GM08714 (cell line): ENCODE data around the gene ZNF862.

Experiments
- H3K4me3 ChIP-seq: fragments of 200-500 bp; sonication (Bioruptor generic); 2 replicates; pipeline ENCODE4 v1.5.1; 2014; ENCODE audit warnings: mild to moderate bottlenecking, low read length, inconsistent platforms
- ZNF274 ChIP-seq: IDR thresholded peaks from 2 replicates; pipeline ENCODE4 v1.6.1; 2012; ENCODE audit warnings: mild to moderate bottlenecking, low read depth, low read length

ZNF862 gene

DNA sequence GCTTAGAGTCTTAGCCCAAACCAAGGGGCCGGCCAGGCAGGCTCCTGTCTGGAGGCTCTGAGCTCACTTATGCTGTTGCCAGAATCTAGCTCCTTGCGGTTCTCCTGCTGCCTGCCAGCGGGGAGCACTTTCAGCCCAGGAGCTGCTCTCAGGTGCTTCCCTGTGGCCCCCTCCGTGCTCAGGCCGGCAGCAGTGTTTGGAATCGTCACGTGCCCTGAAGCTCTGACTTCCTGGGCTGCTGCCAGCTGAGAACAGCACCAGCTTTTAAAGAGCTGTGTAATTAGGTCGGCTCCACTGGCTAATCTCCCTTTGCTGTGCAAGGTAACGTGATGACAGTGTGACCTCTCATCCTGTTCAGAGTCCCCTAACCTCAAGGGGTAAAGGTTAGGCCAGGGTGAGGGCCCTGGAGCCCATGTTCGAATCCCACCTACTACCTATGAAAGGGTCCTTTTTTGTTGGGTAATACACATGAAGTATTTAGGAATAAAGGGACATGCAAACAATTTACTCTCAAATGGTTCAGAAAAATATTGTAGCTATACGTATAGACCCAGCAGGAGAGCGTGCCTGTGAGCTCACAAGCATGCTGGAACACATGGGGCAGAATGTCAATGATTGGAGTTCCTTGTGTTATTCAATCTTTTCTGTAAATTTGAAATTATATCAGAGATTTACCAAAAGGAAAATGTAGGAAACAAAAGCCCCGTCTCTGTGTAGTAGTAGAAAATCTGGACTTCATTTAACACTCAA, 16.6 kb downstream of the ZNF862 start:
- no peak overlapping the region for H3K4me3 ChIP-seq
- TF ChIP-seq ZNF274: no peak

DNA sequence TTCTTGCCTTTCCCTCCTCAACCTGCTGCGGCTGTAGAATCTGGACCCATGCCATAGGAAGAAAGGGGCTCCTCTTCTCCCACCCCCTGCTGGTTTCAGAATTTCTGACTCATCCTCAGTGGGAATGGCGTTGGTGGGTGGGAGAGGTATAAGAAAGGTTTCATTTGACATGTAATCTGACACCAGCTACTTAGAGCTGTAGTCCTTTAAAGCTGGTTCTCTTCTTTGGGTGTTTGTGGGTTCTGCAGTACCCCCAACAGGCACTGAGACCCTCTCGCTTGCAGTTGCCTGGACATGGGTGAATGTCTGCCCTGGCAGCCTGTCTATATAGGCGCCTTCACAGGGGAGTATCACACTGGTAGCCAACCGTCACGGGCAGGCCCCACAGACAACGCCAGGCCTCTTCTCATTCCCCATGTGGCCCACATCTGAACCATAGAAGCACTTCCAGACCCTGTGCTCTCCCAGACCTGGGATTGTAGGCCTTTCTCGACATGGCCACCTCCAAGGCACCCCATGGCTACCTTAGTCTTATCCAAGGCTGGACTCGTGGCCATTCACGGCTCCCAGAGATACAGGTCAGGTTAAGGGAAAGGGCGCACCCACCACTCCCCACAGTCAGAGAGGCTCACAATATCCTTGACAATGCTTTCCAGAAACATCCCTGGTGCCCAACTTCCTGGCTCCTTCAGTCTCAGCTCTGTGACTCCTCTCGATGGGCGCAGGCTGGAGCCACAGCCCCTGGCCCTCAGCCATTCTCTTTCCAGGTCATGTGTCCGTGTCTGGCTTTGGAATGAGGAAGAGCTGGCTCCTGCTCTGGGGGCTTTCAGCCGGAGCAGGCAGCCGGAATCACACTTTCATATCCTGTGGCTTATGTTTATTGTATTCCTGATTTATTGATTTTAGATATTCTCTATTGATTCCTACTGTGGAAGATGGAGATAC, 17.5 kb downstream of the ZNF862 start:
- no peak for TF ChIP-seq ZNF274
- no peak overlapping the region for H3K4me3 ChIP-seq

DNA sequence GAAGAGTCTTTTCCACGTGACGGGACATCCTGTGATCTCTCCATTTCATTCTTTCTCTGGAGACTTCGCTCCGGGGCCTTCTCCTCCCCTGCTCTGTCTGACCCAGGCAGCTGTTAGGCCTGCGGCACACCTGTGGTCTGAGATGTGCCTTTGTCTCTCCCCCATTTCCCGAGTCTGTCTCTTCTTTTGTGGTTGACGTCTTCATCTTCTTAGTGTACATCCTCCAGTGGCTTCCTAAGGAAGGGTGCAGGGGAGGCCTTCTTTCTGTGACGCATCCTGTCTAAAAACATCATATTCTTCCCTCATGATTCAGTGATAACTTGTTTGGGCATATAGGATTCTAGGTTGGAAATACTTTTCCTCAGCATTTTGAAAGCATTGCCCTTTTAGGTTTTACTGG, 18.4 kb downstream of the ZNF862 start:
- TF ChIP-seq ZNF274: no peak

DNA sequence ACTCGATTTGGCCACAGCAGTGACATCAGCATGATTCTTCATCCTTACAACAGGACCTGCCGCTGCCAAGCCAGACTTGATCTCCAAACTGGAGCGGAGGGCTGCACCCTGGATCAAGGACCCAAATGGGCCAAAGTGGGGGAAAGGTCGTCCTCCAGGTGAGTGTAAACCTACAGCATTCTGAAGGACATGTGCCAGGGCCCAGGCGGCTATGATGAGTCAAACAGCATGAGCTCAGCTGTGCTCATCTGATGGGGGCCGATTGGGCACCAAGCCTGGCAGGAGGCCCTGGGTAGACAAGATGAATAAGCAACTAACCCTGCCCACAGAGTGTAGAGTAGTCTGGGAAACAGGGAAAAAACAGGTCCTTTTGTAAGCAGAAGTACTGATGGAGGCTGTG, 21.2 kb downstream of the ZNF862 start:
- no peak for TF ChIP-seq ZNF274
- no peak overlapping the region for H3K4me3 ChIP-seq

More for the DNA sequence above, 18.4 kb downstream of the ZNF862 start:
- no peak overlapping the region for H3K4me3 ChIP-seq

DNA sequence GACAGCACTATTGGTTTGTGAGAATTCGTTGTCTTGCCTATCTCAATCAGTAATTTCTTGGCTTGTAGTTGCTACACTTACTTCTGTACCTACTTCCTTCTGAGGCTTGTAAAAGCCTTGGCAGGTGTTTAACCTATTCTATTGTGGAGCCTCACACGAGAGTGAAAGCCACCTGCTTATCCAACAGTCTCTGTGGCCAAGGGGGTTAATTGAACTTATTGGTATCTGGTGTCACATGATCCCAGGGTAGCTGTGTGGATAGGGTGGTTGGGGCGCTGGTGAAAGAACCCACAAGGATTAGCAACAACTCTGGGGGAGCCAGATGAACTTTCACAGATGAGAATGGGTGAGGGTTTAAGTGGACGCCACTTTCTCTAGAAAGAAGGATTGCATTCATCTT, 21.7 kb downstream of the ZNF862 start:
- no peak for TF ChIP-seq ZNF274

DNA sequence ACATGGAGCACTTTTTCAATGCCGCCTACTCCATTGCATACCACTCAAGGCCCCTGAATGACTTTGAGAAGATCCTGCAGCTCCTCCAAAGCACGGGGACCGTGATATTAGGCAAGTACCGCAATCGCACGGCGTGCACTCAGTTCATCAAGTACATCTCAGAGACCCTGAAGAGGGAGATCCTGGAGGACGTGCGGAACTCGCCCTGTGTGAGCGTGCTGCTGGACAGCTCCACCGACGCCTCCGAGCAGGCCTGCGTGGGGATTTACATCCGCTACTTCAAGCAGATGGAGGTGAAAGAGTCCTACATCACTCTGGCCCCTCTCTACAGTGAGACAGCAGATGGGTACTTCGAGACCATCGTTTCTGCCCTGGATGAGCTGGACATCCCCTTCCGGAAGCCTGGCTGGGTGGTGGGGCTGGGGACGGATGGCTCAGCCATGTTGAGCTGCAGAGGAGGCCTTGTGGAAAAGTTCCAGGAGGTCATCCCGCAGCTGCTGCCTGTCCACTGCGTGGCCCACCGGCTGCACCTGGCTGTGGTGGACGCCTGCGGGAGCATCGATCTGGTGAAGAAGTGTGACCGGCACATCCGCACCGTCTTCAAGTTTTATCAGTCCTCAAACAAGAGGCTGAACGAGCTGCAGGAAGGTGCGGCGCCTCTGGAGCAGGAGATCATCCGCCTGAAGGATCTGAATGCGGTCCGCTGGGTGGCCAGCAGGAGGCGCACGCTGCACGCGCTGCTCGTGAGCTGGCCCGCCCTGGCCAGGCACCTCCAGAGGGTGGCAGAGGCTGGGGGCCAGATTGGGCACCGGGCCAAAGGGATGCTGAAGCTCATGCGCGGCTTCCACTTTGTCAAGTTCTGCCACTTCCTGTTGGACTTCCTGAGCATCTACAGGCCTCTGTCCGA, 22.9 kb downstream of the ZNF862 start:
- no peak for TF ChIP-seq ZNF274
- no peak overlapping the region for H3K4me3 ChIP-seq

More for the DNA sequence above, 21.7 kb downstream of the ZNF862 start:
- no peak overlapping the region for H3K4me3 ChIP-seq

DNA sequence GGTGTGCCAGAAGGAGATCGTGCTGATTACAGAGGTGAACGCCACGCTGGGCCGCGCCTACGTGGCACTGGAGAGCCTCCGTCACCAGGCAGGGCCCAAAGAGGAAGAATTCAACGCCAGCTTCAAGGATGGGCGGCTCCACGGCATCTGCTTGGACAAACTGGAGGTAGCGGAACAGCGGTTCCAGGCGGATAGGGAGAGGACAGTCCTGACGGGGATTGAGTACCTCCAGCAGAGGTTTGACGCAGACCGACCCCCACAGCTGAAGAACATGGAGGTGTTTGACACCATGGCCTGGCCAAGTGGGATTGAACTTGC, 23.5 kb downstream of the ZNF862 start:
- TF ChIP-seq ZNF274: no peak
- no peak overlapping the region for H3K4me3 ChIP-seq

DNA sequence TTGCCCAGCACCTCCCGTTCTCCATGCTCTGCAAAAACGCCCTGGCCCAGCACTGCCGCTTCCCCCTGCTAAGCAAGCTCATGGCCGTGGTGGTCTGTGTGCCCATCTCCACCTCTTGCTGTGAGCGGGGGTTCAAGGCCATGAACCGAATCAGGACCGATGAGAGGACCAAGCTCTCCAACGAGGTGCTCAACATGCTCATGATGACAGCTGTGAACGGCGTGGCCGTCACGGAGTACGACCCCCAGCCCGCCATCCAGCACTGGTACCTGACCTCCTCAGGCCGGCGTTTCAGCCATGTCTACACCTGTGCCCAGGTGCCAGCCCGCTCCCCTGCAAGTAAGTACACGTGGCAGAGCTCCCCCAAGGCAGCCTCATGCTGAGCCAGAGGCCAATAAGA, 24.0 kb downstream of the ZNF862 start:
- no peak for TF ChIP-seq ZNF274
- no peak overlapping the region for H3K4me3 ChIP-seq

DNA sequence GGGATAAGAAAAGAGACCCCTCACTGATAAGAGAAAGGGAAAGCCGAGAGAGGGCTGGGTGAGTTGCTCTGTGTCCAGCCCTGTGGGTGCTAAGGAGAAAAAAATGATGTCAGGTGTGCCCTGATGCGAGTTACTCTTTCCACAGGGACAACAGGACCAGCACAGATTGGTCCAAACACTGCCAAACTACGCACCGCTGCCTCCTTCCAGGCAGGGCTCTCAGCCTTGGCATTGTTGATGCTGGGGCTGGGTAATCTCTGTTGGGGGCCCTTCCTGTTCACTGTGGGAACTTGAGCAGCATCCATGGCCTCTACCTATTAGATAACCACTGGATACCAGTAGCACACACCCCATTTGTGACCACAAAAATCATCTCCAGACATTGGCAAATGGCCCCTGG, 25.3 kb downstream of the ZNF862 start:
- TF ChIP-seq ZNF274: no peak

DNA sequence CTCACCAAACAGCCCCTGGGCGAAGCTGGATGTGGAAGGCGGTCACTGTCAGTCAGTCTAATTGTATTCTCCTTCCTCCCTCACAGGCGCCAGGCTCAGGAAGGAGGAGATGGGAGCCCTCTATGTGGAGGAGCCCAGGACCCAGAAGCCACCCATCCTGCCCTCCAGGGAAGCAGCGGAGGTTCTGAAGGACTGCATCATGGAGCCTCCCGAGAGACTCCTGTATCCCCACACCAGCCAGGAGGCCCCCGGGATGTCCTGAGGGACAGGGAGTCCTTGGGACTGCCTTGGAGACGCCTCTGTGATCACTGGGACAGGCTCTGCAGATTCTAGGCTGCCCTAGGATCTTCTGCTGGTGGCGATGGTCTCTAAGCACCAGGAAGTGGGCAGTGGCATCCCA, 25.8 kb downstream of the ZNF862 start:
- no peak overlapping the region for H3K4me3 ChIP-seq
- TF ChIP-seq ZNF274: no peak

More for the DNA sequence above, 25.3 kb downstream of the ZNF862 start:
- no peak overlapping the region for H3K4me3 ChIP-seq

DNA sequence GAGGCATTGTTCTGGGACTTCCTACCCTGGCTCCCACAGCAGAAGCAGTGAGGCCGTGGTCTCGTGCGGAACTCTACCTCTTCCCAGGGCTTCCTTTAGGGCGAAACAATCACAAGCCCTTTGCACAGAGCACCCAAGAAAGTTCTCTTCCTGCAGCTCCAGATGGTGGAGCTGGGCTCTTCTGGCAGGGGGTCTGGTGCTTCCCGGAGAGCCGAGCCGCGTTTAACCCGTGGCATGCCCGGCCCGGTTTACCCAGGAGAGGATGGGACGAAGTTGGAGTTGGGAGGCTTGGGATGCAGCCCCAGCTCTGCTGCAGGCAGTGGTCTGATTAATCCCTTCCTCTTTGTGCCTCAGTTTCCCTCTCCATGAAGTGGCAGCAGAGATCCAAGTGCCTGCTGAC, 26.6 kb downstream of the ZNF862 start:
- TF ChIP-seq ZNF274: no peak
- no peak overlapping the region for H3K4me3 ChIP-seq

DNA sequence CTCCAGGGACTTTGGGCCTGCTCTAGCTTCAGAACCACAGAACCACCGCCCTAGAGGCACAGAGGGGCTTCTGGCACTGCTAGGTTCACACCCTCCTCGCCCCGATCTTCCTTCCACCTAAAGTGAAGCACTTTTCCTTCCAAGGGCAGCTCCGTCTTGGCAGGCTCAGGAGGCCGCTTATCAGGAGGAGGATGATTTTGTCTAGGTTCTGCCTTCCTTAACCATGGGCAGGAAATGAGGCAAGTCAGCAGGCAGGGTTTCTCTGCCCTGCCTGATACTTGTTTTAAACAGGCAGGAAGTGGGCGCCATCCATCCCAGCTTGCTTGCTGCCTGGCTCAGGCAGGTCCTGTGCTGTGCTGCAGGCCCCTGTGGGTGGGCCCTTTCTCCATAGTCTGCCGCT, 27.3 kb downstream of the ZNF862 start:
- TF ChIP-seq ZNF274: no peak
- no peak overlapping the region for H3K4me3 ChIP-seq

DNA sequence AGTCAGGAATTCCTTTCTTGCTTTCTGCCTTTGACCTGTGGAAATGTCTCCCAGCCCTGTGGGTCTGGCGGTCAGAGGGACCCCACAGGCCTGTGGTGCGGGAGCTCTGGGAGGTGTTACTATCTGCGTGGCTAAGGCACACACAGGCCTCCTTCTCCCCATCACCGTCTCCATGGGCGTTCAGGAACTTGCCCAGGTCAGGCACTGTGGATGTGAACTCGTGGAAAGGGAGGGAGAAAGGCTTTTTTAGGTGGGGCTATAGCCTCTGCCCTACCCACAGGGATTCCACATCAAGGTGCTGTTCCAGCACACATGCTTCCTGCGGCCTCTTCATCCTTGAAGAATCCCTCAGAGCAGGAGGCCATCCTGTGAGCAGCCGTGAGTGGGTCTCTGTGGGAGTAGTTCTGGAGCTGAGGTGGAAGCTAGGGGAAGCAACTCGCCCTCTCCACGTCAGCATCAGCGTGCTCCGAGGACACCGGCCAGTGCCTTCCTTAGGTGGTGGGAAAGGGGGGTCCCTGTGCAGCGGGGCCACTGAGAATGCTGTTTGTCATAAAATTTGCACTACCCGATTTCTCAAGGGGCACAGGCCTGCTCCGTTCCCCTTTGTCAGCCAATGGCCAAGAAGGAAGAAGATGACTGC, 28.1 kb downstream of the ZNF862 start:
- no peak overlapping the region for H3K4me3 ChIP-seq
- TF ChIP-seq ZNF274: no peak
